ENCODE measurements around the gene PAQR9. TPM values are rescaled to one million over a fixed set of nuclear protein-coding genes. Genes with fewer than 3 reads are reported as not detected.

Gene PAQR9
- total and polyA plus RNA-seq, 2 of the 13 experiments (the other 11 are each of a cell fraction or from before 2014, with no cell fraction given): 3.7 to 10.3 TPM

GRCh38 chr3:142963516-142964448, at the start of gene PAQR9 (continued):
- no peak; the same call in 1 of the 2 replicates for TF ChIP-seq NFAT5 (CRISPR knock-in tag; IDR thresholded peaks at IDR 0.05)
- TF ChIP-seq SPEN (CRISPR knock-in tag; IDR thresholded peaks at IDR 0.05; ENCODE audit: low read depth): 0 out of 2 replicates have a peak, but pooled peaks have one; percentile 42
- peak; percentile 51; the same call in 1 of the 2 replicates for TF ChIP-seq ZSCAN5A (CRISPR knock-in tag; IDR thresholded peaks at IDR 0.05; ENCODE audit: borderline replicate concordance)
- TF ChIP-seq SALL1 (CRISPR knock-in tag; IDR thresholded peaks at IDR 0.05): peak; percentile 85
- TF ChIP-seq PATZ1 (CRISPR knock-in tag; IDR thresholded peaks at IDR 0.05): peak; percentile 72
- no peak for TF ChIP-seq SOX13 (IDR thresholded peaks at IDR 0.05)
- TF ChIP-seq SOX13 (CRISPR knock-in tag; conservative IDR thresholded peaks at IDR 0.05 in 1 of 2, IDR thresholded peaks at IDR 0.05 in 1 of 2): 0 out of 4 replicates have a peak, but pooled peaks of 1 of the 2 experiments have one; percentile 6
- peak; percentile 77 for TF ChIP-seq ZNF160 (CRISPR knock-in tag; IDR thresholded peaks at IDR 0.05)
- no peak for TF ChIP-seq TGIF2 (CRISPR knock-in tag; IDR thresholded peaks at IDR 0.05)
- no peak for TF ChIP-seq ZNF260 (CRISPR knock-in tag; IDR thresholded peaks at IDR 0.05; ENCODE audit: borderline replicate concordance, low read depth)
- no peak; the same call in 1 of the 2 replicates for TF ChIP-seq ZNF850 (CRISPR knock-in tag; conservative IDR thresholded peaks at IDR 0.05)
- peak; percentile 93; the same call in 1 of the 2 replicates for TF ChIP-seq ZNF275 (CRISPR knock-in tag; IDR thresholded peaks at IDR 0.05; ENCODE audit: borderline replicate concordance)
- 0 out of 2 replicates have a peak, but pooled peaks have one; percentile 6 for TF ChIP-seq STAG1 (CRISPR knock-in tag; IDR thresholded peaks at IDR 0.05)
- no peak for TF ChIP-seq ZNF614 (CRISPR knock-in tag; IDR thresholded peaks at IDR 0.05; ENCODE audit: borderline replicate concordance)
- TF ChIP-seq CBFB (CRISPR knock-in tag; IDR thresholded peaks at IDR 0.05): 0 out of 2 replicates have a peak, but pooled peaks have one; percentile 50
- peak; percentile 61 for TF ChIP-seq MXD1 (CRISPR knock-in tag; IDR thresholded peaks at IDR 0.05)
